ENCODE measurements around the gene DLGAP4.

DLGAP4 gene

GRCh38 chr20:36390269-36390668 is 84.1 kb downstream of the DLGAP4 start:
- TF ChIP-seq CTCF (IDR thresholded peaks at IDR 0.05; ENCODE audit: control insufficient read depth, insufficient read depth, low read depth, low read length, missing control alignments): no peak
- no peak overlapping the region for H3K4me3 ChIP-seq (ENCODE audit: control insufficient read depth, low read depth, low read length)
- DNase-seq (ENCODE audit: low read depth): no peak

GRCh38 chr20:36390719-36391415 is 84.7 kb downstream of the DLGAP4 start:
- no peak for DNase-seq (ENCODE audit: low read depth)
- H3K4me3 ChIP-seq (ENCODE audit: control insufficient read depth, low read depth, low read length): no peak overlapping the region
- no peak for TF ChIP-seq CTCF (IDR thresholded peaks at IDR 0.05; ENCODE audit: control insufficient read depth, insufficient read depth, low read depth, low read length, missing control alignments)

- DNase-seq (ENCODE audit: low read depth): no peak
- no peak overlapping the region for H3K4me3 ChIP-seq (ENCODE audit: control insufficient read depth, low read depth, low read length)
- no peak for TF ChIP-seq CTCF (IDR thresholded peaks at IDR 0.05; ENCODE audit: control insufficient read depth, insufficient read depth, low read depth, low read length, missing control alignments)
Measured at GRCh38 chr20:36391456-36391855, 85.3 kb downstream of the DLGAP4 start.

- no peak for DNase-seq (ENCODE audit: low read depth)
- H3K4me3 ChIP-seq (ENCODE audit: control insufficient read depth, low read depth, low read length): no peak overlapping the region
- TF ChIP-seq CTCF (IDR thresholded peaks at IDR 0.05; ENCODE audit: control insufficient read depth, insufficient read depth, low read depth, low read length, missing control alignments): no peak
Measured at GRCh38 chr20:36391955-36392354, 85.8 kb downstream of the DLGAP4 start.

GRCh38 chr20:36392989-36393388 is 86.8 kb downstream of the DLGAP4 start:
- DNase-seq (ENCODE audit: low read depth): no peak
- H3K4me3 ChIP-seq (ENCODE audit: control insufficient read depth, low read depth, low read length): no peak overlapping the region
- TF ChIP-seq CTCF (IDR thresholded peaks at IDR 0.05; ENCODE audit: control insufficient read depth, insufficient read depth, low read depth, low read length, missing control alignments): no peak

- TF ChIP-seq CTCF (IDR thresholded peaks at IDR 0.05; ENCODE audit: control insufficient read depth, insufficient read depth, low read depth, low read length, missing control alignments): no peak
- H3K4me3 ChIP-seq (ENCODE audit: control insufficient read depth, low read depth, low read length): no peak overlapping the region
- no peak for DNase-seq (ENCODE audit: low read depth)
Measured at GRCh38 chr20:36394340-36394965, 88.3 kb downstream of the DLGAP4 start.

Measured in AG09309 (cell line).